GM23338 (cell line): ENCODE data around the gene CELF4. TPM values are rescaled to one million over a fixed set of nuclear protein-coding genes. Genes with fewer than 3 reads are reported as not detected.

Experiments used
- ATAC-seq: fragments of 200-7000 bp; cut with Tn5 transposase; 3 replicates; pipeline ENCODE4 v1.9.1; 2020
- DNase-seq: peaks from one replicate; pipeline ENCODE4 v3.0.0-alpha.2; 2015; ENCODE audit warnings: low spot score
- H2AFZ ChIP-seq: fragments of 200-600 bp; sonication (generic); 2 replicates; pipeline ENCODE4 v1.8.0; 2016; ENCODE audit warnings: antibody characterized with exemption, mild to moderate bottlenecking, moderate library complexity
- H3F3A ChIP-seq: fragments of 200-600 bp; sonication (generic); replicated peaks from 2 replicates; pipeline ENCODE4 v1.8.0; 2017; ENCODE audit warnings: antibody characterized with exemption, mixed run types, low read depth
- H3K27ac ChIP-seq: fragments of 200-600 bp; sonication (generic); 2 replicates; pipeline ENCODE4 v1.6.1; 2016; ENCODE audit warnings: low read depth
- H3K27me3 ChIP-seq: fragments of 200-600 bp; sonication (generic); 2 replicates; pipeline ENCODE4 v1.8.0; 2016; ENCODE audit warnings: mild to moderate bottlenecking, mixed run types, moderate library complexity; ENCODE audit not compliant: insufficient read depth
- H3K36me3 ChIP-seq: fragments of 200-600 bp; sonication (generic); 2 replicates; pipeline ENCODE4 v1.8.0; 2016; ENCODE audit warnings: mild to moderate bottlenecking; ENCODE audit not compliant: insufficient read depth
- H3K4me1 ChIP-seq: fragments of 200-600 bp; sonication (generic); 2 replicates; pipeline ENCODE4 v1.8.0; 2016; ENCODE audit warnings: mild to moderate bottlenecking, moderate library complexity; ENCODE audit not compliant: insufficient read depth
- H3K4me2 ChIP-seq: fragments of 200-600 bp; sonication (generic); 2 replicates; pipeline ENCODE4 v1.7.1; 2017; ENCODE audit warnings: mixed run types
- H3K4me3 ChIP-seq: fragments of 200-600 bp; sonication (generic); 2 replicates; pipeline ENCODE4 v1.6.1; 2016; ENCODE audit warnings: mixed run types
- H3K79me2 ChIP-seq: fragments of 200-600 bp; sonication (generic); replicated peaks from 2 replicates; pipeline ENCODE4 v1.8.0; 2017; ENCODE audit warnings: mild to moderate bottlenecking; ENCODE audit not compliant: insufficient read depth
- H3K9me2 ChIP-seq: fragments of 200-600 bp; sonication (generic); 2 replicates; pipeline ENCODE4 v1.8.0; 2017; ENCODE audit not compliant: insufficient read depth
- H4K20me1 ChIP-seq: fragments of 200-600 bp; sonication (generic); replicated peaks from 2 replicates; pipeline ENCODE4 v1.8.0; 2017; ENCODE audit warnings: mild to moderate bottlenecking; ENCODE audit not compliant: insufficient read depth
- H3K27ac Mint-ChIP-seq: 2 replicates; pipeline ENCODE4 v1.8.0; 2020; ENCODE audit warnings: inconsistent platforms, mild to moderate bottlenecking, moderate library complexity, mixed read lengths
- H3K27me3 Mint-ChIP-seq: 3 replicates; pipeline ENCODE4 v1.8.0; 2022; ENCODE audit warnings: low read depth, mild to moderate bottlenecking, moderate library complexity, mixed read lengths, inconsistent platforms; ENCODE audit not compliant: insufficient read depth, poor library complexity
- H3K36me3 Mint-ChIP-seq: 3 replicates; pipeline ENCODE4 v1.8.0; 2021; ENCODE audit warnings: low read depth, mild to moderate bottlenecking, inconsistent platforms, moderate library complexity, mixed read lengths
- H3K4me1 Mint-ChIP-seq: 3 replicates; pipeline ENCODE4 v1.8.0; 2020; ENCODE audit warnings: mild to moderate bottlenecking, inconsistent platforms, mixed read lengths
- H3K4me3 Mint-ChIP-seq: 3 replicates; pipeline ENCODE4 v1.8.0; 2021; ENCODE audit warnings: moderate library complexity, mild to moderate bottlenecking, inconsistent platforms, mixed read lengths
- H3K9me3 Mint-ChIP-seq: 3 replicates; pipeline ENCODE4 v1.8.0; 2020; ENCODE audit warnings: moderate library complexity, mild to moderate bottlenecking, inconsistent platforms, mixed read lengths
- EZH2 ChIP-seq: fragments of 200-600 bp; sonication (generic); IDR thresholded peaks from one replicate; pipeline ENCODE4 v1.8.0; 2017; ENCODE audit warnings: antibody characterized with exemption, mild to moderate bottlenecking, low read depth; ENCODE audit not compliant: unreplicated experiment
- EZH2phosphoT487 ChIP-seq: fragments of 200-600 bp; sonication (generic); IDR thresholded peaks from one replicate; pipeline ENCODE4 v1.8.1; 2018; ENCODE audit warnings: antibody characterized with exemption; ENCODE audit not compliant: unreplicated experiment
- JUNB ChIP-seq: IDR thresholded peaks from one replicate; pipeline ENCODE4 v1.6.1; 2016; ENCODE audit warnings: antibody characterized with exemption; ENCODE audit not compliant: unreplicated experiment
- NANOG ChIP-seq: IDR thresholded peaks from 2 replicates; pipeline ENCODE4 v1.6.1; 2016; ENCODE audit warnings: antibody characterized with exemption, borderline replicate concordance
- POLR2AphosphoS5 ChIP-seq: IDR thresholded peaks from 2 replicates; pipeline ENCODE4 v1.6.1; 2016; ENCODE audit warnings: antibody characterized with exemption, low read depth
- STAT1 ChIP-seq: IDR thresholded peaks from one replicate; pipeline ENCODE4 v1.6.1; 2016; ENCODE audit warnings: antibody characterized with exemption; ENCODE audit not compliant: unreplicated experiment
- ZNF114 ChIP-seq: fragments of 250-450 bp; sonication (Bioruptor Pico); IDR thresholded peaks from 2 replicates; pipeline ENCODE4 v1.5.0; 2020; ENCODE audit warnings: mild to moderate bottlenecking, moderate library complexity
- ZNF331 ChIP-seq: fragments of 250-450 bp; sonication (Bioruptor Pico); IDR thresholded peaks from 2 replicates; pipeline ENCODE4 v1.5.0; 2020; ENCODE audit warnings: low read depth, mild to moderate bottlenecking, moderate library complexity
- ZNF462 ChIP-seq: fragments of 250-450 bp; sonication (Bioruptor Pico); IDR thresholded peaks from 2 replicates; pipeline ENCODE4 v1.5.0; 2020; ENCODE audit warnings: mild to moderate bottlenecking, moderate library complexity
- polyA plus RNA-seq: library from polyadenylated mRNA; unstranded; fragments of >200 nt; fragmentation: Nextera tagmentation; extraction: Ambion mirVana; gene quantifications from 2 replicates; pipeline ENCODE4 v1.2.1, GENCODE V29; 2016
- total RNA-seq: library from RNA; depleted of rRNA; stranded (reverse); fragments of >200 nt; shearing (Covaris generic); gene quantifications from 2 replicates; pipeline ENCODE4 v1.2.3, GENCODE V29; 2014
- TF ChIP-seq, protein P1 (sequence below): IDR thresholded peaks from one replicate; pipeline ENCODE4 v1.6.1; 2018; ENCODE audit warnings: antibody characterized with exemption; ENCODE audit not compliant: unreplicated experiment
- TF ChIP-seq, protein P2 (sequence below): IDR thresholded peaks from 2 replicates; pipeline ENCODE4 v1.6.1; 2016; ENCODE audit warnings: antibody characterized with exemption
- TF ChIP-seq, protein P3 (sequence below), 2 experiments: fragments of 200-600 bp in 1 of 2; sonication (generic) in 1 of 2; conservative IDR thresholded peaks; 2 replicates each; pipeline versions ENCODE4 v1.5.1 to v1.6.1; 2016 to 2017; ENCODE audit warnings: antibody characterized with exemption in 2 of 2, low read depth in 2 of 2, mild to moderate bottlenecking in 2 of 2, moderate library complexity in 1 of 2

CELF4 gene
- total and polyA plus RNA-seq, 2 experiments from 2014 or later, result 2.6 to 6.7 TPM

GRCh38 chr18:37355772-37356171 lies 209.8 kb downstream of the CELF4 start (continued):
- TF ChIP-seq, protein P1, sequence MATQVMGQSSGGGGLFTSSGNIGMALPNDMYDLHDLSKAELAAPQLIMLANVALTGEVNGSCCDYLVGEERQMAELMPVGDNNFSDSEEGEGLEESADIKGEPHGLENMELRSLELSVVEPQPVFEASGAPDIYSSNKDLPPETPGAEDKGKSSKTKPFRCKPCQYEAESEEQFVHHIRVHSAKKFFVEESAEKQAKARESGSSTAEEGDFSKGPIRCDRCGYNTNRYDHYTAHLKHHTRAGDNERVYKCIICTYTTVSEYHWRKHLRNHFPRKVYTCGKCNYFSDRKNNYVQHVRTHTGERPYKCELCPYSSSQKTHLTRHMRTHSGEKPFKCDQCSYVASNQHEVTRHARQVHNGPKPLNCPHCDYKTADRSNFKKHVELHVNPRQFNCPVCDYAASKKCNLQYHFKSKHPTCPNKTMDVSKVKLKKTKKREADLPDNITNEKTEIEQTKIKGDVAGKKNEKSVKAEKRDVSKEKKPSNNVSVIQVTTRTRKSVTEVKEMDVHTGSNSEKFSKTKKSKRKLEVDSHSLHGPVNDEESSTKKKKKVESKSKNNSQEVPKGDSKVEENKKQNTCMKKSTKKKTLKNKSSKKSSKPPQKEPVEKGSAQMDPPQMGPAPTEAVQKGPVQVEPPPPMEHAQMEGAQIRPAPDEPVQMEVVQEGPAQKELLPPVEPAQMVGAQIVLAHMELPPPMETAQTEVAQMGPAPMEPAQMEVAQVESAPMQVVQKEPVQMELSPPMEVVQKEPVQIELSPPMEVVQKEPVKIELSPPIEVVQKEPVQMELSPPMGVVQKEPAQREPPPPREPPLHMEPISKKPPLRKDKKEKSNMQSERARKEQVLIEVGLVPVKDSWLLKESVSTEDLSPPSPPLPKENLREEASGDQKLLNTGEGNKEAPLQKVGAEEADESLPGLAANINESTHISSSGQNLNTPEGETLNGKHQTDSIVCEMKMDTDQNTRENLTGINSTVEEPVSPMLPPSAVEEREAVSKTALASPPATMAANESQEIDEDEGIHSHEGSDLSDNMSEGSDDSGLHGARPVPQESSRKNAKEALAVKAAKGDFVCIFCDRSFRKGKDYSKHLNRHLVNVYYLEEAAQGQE, result no peak
- TF ChIP-seq POLR2AphosphoS5 (no peak), JUNB (no peak), EZH2 (no peak), ZNF114 (CRISPR knock-in tag) (no peak)
- TF ChIP-seq, protein P2, sequence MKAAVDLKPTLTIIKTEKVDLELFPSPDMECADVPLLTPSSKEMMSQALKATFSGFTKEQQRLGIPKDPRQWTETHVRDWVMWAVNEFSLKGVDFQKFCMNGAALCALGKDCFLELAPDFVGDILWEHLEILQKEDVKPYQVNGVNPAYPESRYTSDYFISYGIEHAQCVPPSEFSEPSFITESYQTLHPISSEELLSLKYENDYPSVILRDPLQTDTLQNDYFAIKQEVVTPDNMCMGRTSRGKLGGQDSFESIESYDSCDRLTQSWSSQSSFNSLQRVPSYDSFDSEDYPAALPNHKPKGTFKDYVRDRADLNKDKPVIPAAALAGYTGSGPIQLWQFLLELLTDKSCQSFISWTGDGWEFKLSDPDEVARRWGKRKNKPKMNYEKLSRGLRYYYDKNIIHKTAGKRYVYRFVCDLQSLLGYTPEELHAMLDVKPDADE, result no peak

DNA sequence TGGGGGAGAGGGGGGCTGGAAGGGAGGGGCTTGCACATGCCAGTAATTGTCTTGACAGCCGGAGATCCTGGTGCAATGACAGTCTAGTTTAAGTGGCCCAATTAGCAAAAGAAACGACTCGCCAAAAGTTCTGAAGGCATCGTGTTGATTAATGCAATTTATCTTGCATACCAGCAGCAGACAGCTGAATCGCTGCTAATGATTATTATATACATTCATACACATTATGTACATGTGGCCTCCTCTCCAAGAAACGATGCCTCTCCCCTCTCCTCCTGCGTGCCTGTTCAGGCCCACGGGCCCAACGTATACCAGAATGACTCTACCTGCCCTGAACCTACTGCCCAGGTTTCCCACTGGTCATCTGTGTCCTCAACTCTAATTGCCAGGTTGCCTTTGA lies 214.5 kb downstream of the CELF4 start:
- no peaks in the 10 kb centered on the region for H3K36me3 ChIP-seq
- Mint-ChIP-seq H3K4me1 (peaks cover 13% of the 10 kb centered on the region), H3K36me3 (no peaks in the 10 kb centered on the region), H3K27me3 (peaks cover 21% of the 10 kb centered on the region), H3K9me3 (no peaks in the 10 kb centered on the region), H3K4me3 (no peak overlapping the region), H3K27ac (no peak overlapping the region)
- H3K4me1 ChIP-seq, result no peaks in the 10 kb centered on the region
- H3F3A ChIP-seq, result no peaks in the 10 kb centered on the region
- H3K27me3 ChIP-seq, result no peaks in the 10 kb centered on the region
- DNase-seq (no peak), ATAC-seq (no peak)
- no peak overlapping the region for H3K4me3 ChIP-seq
- no peaks in the 10 kb centered on the region; the same call in 1 of the 2 replicates for H4K20me1 ChIP-seq
- no peaks in the 10 kb centered on the region for H3K79me2 ChIP-seq
- no peaks in the 10 kb centered on the region for H3K9me2 ChIP-seq
- H3K4me2 ChIP-seq, result no peak overlapping the region
- H3K27ac ChIP-seq, result no peak overlapping the region
- no peak overlapping the region for H2AFZ ChIP-seq
- TF ChIP-seq ZNF462 (CRISPR knock-in tag) (no peak), NANOG (no peak), EZH2phosphoT487 (no peak), EZH2 (no peak), STAT1 (no peak), ZNF331 (no peak), POLR2AphosphoS5 (no peak)
- TF ChIP-seq, protein P2, result no peak
- TF ChIP-seq, protein P3, sequence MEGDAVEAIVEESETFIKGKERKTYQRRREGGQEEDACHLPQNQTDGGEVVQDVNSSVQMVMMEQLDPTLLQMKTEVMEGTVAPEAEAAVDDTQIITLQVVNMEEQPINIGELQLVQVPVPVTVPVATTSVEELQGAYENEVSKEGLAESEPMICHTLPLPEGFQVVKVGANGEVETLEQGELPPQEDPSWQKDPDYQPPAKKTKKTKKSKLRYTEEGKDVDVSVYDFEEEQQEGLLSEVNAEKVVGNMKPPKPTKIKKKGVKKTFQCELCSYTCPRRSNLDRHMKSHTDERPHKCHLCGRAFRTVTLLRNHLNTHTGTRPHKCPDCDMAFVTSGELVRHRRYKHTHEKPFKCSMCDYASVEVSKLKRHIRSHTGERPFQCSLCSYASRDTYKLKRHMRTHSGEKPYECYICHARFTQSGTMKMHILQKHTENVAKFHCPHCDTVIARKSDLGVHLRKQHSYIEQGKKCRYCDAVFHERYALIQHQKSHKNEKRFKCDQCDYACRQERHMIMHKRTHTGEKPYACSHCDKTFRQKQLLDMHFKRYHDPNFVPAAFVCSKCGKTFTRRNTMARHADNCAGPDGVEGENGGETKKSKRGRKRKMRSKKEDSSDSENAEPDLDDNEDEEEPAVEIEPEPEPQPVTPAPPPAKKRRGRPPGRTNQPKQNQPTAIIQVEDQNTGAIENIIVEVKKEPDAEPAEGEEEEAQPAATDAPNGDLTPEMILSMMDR (conservative IDR thresholded peaks at IDR 0.05; ENCODE audit: low read depth in 2 of 2), result no peak
